Cardiac muscle cell (in vitro differentiated cells and primary cell): ENCODE results near the gene TEAD4. TPM values are rescaled to one million over a fixed set of nuclear protein-coding genes. Genes with fewer than 3 reads are reported as not detected.

Experiments
- DNase-seq, 2 donors: peaks; one replicate each; pipeline versions ENCODE4 v3.0.0 to v3.0.0-alpha.2; 2010 to 2017; ENCODE audit warnings: low read depth in 1 of 2, low spot score in 1 of 2
- H3K27ac ChIP-seq: fragments of 200-600 bp; sonication (generic); 2 replicates; pipeline ENCODE4 v1.5.1; 2016
- H3K27me3 ChIP-seq: fragments of 200-600 bp; sonication (generic); 2 replicates; pipeline ENCODE4 v1.6.0; 2016; ENCODE audit warnings: control low read depth
- H3K36me3 ChIP-seq: fragments of 200-600 bp; sonication (generic); 2 replicates; pipeline ENCODE4 v1.5.1; 2016; ENCODE audit warnings: control low read depth
- H3K4me1 ChIP-seq: fragments of 200-600 bp; sonication (generic); 2 replicates; pipeline ENCODE4 v1.8.1; 2017; ENCODE audit warnings: low read depth, mild to moderate bottlenecking, mixed run types
- H3K4me3 ChIP-seq: fragments of 200-600 bp; sonication (generic); 2 replicates; pipeline ENCODE4 v1.5.1; 2016; ENCODE audit warnings: mild to moderate bottlenecking
- H3K9me3 ChIP-seq: fragments of 200-600 bp; sonication (generic); 2 replicates; pipeline ENCODE4 v1.5.1; 2017; ENCODE audit warnings: low read depth, mild to moderate bottlenecking, control low read depth
- polyA plus RNA-seq: library from polyadenylated mRNA; unstranded; fragments of >200 nt; fragmentation: Nextera tagmentation; extraction: Ambion mirVana; gene quantifications from 2 replicates; pipeline ENCODE4 v1.2.1, GENCODE V29; 2016
- total RNA-seq: library from RNA; depleted of rRNA; stranded (reverse); fragments of >200 nt; gene quantifications from 2 replicates; pipeline ENCODE4 v1.2.3, GENCODE V29; 2016
- TF ChIP-seq, protein P1 (sequence below): IDR thresholded peaks from 2 replicates; pipeline ENCODE4 v1.5.1; 2012; ENCODE audit warnings: low read depth, mild to moderate bottlenecking, low read length

Gene TEAD4
- total and polyA plus RNA-seq, 2 experiments from 2014 or later, result 21.3 to 31.9 TPM

DNA sequence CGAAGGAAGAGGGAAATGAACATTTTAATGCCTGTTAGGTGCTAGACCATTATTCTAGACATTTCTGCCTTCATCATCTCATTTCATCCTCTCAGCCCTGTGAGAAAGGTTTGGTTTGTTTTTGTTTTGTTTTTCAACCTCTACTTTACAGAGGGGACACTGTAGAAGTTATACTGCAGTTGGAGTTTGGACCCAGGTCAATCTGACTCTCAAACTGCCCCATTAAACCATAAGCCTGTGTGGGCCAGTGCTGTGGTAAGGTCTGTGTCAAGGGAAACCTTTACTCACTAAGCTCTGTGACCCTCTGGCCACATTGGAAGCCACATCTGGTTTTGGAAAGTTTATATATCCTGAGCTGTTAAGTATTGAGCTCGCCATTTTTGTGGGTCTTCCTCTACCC lies 8.5 kb downstream of the TEAD4 start:
- no peak overlapping the region for H3K27ac ChIP-seq
- TF ChIP-seq, protein P1, sequence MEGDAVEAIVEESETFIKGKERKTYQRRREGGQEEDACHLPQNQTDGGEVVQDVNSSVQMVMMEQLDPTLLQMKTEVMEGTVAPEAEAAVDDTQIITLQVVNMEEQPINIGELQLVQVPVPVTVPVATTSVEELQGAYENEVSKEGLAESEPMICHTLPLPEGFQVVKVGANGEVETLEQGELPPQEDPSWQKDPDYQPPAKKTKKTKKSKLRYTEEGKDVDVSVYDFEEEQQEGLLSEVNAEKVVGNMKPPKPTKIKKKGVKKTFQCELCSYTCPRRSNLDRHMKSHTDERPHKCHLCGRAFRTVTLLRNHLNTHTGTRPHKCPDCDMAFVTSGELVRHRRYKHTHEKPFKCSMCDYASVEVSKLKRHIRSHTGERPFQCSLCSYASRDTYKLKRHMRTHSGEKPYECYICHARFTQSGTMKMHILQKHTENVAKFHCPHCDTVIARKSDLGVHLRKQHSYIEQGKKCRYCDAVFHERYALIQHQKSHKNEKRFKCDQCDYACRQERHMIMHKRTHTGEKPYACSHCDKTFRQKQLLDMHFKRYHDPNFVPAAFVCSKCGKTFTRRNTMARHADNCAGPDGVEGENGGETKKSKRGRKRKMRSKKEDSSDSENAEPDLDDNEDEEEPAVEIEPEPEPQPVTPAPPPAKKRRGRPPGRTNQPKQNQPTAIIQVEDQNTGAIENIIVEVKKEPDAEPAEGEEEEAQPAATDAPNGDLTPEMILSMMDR, result no peak
- H3K36me3 ChIP-seq, result no peaks in the 10 kb centered on the region
- no peaks in the 10 kb centered on the region for H3K27me3 ChIP-seq
- DNase-seq, result no peak
- no peaks in the 10 kb centered on the region for H3K9me3 ChIP-seq
- peaks cover 13% of the 10 kb centered on the region for H3K4me1 ChIP-seq
- H3K4me3 ChIP-seq, result no peak overlapping the region

- Histone ChIP-seq H3K27ac (no peak overlapping the region), H3K4me1 (no peaks in the 10 kb centered on the region), H3K9me3 (no peaks in the 10 kb centered on the region), H3K27me3 (no peaks in the 10 kb centered on the region), H3K4me3 (no peak overlapping the region), H3K36me3 (no peaks in the 10 kb centered on the region)
- no peak for DNase-seq
- TF ChIP-seq, protein P1, result no peak
Observed at GRCh38 chr12:2970744-2971143, 11.5 kb downstream of the TEAD4 start.

GRCh38 chr12:2973566-2973965 lies 14.4 kb downstream of the TEAD4 start:
- TF ChIP-seq, protein P1, result no peak
- no peak overlapping the region for H3K27ac ChIP-seq
- H3K4me1 ChIP-seq, result no peaks in the 10 kb centered on the region
- H3K9me3 ChIP-seq, result no peaks in the 10 kb centered on the region
- H3K27me3 ChIP-seq, result no peaks in the 10 kb centered on the region
- no peak for DNase-seq
- no peaks in the 10 kb centered on the region for H3K36me3 ChIP-seq
- no peak overlapping the region for H3K4me3 ChIP-seq

DNA sequence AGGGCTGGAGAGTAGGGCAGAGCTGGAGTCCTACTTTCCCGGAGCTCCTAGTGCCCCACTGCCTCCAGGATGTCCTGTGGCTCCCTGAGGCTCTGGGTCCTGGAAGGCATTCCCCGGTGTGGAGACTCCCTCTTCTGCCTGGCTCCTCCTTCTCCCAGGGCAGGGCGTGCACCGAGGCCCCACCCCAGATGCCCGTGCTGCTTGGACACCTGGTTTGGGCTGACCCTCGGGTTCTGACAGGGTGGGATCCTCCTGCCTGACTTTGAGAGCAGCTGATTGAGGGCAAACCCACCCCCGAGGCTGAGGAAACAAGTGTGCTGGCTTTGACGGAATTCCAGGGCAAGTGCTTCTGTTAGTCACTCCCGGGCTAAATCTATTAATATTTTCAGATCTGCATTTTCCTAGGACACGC lies 15.4 kb downstream of the TEAD4 start:
- no peak for DNase-seq
- H3K4me1 ChIP-seq, result no peaks in the 10 kb centered on the region
- TF ChIP-seq, protein P1, result no peak

GRCh38 chr12:2976581-2976996 lies 17.4 kb downstream of the TEAD4 start:
- H3K9me3 ChIP-seq, result no peaks in the 10 kb centered on the region
- peak in 1 of 2 donors; percentile 30 for DNase-seq
- no peaks in the 10 kb centered on the region for H3K27me3 ChIP-seq

More for the DNA sequence above, 15.4 kb downstream of the TEAD4 start:
- Histone ChIP-seq H3K27ac (peak overlapping the region; percentile 4), H3K9me3 (no peaks in the 10 kb centered on the region), H3K4me3 (no peak overlapping the region), H3K36me3 (no peaks in the 10 kb centered on the region), H3K27me3 (no peaks in the 10 kb centered on the region)

More at GRCh38 chr12:2976581-2976996, 17.4 kb downstream of the TEAD4 start:
- Histone ChIP-seq H3K27ac (no peak overlapping the region), H3K36me3 (no peaks in the 10 kb centered on the region), H3K4me3 (no peak overlapping the region), H3K4me1 (no peaks in the 10 kb centered on the region)
- TF ChIP-seq, protein P1, result no peak
